Cardiac fibroblast (primary cell): Measurements from ENCODE around the gene SMAD3.

Source experiments
- DNase-seq, 2 donors: peaks; one replicate each; pipeline versions ENCODE4 v3.0.0 to v3.0.0-alpha.2; 2010; ENCODE audit warnings: low read depth in 2 of 2
- H3K4me3 ChIP-seq, 2 donors: replicated peaks in 1 of 2; 1 replicate in 1 of 2; 2 replicates in 1 of 2; pipeline ENCODE4 v1.5.1; 2011; ENCODE audit warnings: low read depth in 2 of 2, low read length in 2 of 2, mild to moderate bottlenecking in 2 of 2, moderate library complexity in 1 of 2
- CTCF ChIP-seq: IDR thresholded peaks from one replicate; pipeline ENCODE4 v1.5.1; 2011; ENCODE audit warnings: low read depth, mild to moderate bottlenecking, low read length, inconsistent platforms

The SMAD3 gene

GRCh38 chr15:67183443-67184169 lies 118.2 kb downstream of the SMAD3 start:
- no peak for TF ChIP-seq CTCF
- peak; percentile 45 for DNase-seq
- H3K4me3 ChIP-seq = no peak overlapping the region

GRCh38 chr15:67184208-67184925 lies 119.0 kb downstream of the SMAD3 start:
- DNase-seq = no peak
- TF ChIP-seq CTCF = no peak
- H3K4me3 ChIP-seq = no peak overlapping the region

DNA sequence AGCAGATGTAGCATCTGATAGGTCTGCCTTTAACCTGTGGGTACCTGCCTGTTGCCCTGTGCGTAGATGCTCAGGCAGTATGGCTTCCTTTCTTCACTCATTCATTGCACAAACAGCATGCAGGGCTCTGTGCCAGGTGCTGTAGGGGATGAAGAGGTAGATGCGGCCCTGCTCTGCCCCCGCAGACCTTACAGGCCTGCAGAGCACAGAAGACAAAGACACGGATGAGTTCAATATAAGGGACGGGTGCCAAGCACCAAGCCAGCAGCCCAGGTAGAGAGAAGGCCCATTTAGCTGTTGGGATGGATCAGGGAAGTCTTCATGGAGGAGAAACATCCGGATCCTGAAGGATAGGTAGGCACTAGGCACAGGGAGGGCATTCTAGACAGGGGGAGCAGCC lies 119.6 kb downstream of the SMAD3 start:
- no peak for DNase-seq
- no peak for TF ChIP-seq CTCF
- no peak overlapping the region for H3K4me3 ChIP-seq

GRCh38 chr15:67185621-67186225 lies 120.3 kb downstream of the SMAD3 start:
- peak in 1 of 2 donors; percentile 53 for DNase-seq
- no peak for TF ChIP-seq CTCF
- H3K4me3 ChIP-seq = no peak overlapping the region

DNA sequence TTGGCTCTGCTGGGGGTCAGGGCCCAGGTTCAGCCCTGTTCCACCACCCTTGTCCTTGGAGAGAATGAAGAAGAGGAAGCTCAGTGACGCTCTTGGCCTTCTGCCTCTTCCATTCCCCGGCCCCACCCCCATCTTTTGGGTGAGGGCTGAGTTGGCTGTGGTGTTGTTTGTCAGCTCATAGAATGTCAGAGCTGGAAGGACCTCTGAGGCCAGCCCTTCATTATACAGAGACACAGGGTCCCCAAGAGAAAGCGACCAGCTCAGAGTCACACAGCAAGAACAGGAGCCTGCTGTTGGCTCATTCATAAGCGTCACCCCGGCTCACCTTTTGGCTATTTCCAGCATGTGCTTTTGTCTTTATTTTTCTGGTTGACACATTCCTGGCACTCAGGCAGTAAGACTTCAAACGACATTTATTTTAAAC lies 120.8 kb downstream of the SMAD3 start:
- peak; percentile 56 to 72 for DNase-seq

DNA sequence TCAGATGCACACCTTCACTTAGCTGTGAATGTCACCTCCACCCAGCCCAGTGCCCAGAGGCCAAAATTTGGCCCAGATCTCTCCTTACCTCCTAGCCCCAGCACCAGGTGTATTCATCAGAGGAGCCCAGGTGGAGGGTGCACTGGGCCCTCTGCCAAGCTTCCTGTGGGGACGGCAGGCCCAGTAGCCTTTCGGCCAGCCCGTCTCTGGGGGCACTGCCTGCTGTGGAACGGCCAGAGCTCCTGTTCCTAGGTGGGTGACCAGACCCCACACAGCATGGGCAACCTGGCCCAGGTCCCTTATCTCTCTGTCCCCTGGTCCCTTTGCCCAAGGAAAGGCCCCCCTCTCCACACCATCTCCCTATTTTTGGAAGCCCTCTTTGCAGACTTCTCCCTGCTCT lies 121.3 kb downstream of the SMAD3 start:
- no peak overlapping the region for H3K4me3 ChIP-seq
- DNase-seq = no peak
- TF ChIP-seq CTCF = no peak

More for the DNA sequence above, 120.8 kb downstream of the SMAD3 start:
- TF ChIP-seq CTCF = no peak
- no peak overlapping the region for H3K4me3 ChIP-seq
